Measurements from ENCODE around the gene HPS4.

- TF ChIP-seq CTCF (IDR thresholded peaks at IDR 0.05) (no peak), ZFX (IDR thresholded peaks at IDR 0.05; ENCODE audit: borderline replicate concordance) (no peak)
Observed at GRCh38 chr22:26463688-26464087, 19.9 kb downstream of the HPS4 start.
